WTC11 (cell line): Measurements from ENCODE around the gene EGLN2. TPM values are rescaled to one million over a fixed set of nuclear protein-coding genes. Genes with fewer than 3 reads are reported as not detected.
A peak's percentile ranks its signal among the peaks of the same experiment; 100 is the strongest.

ENCODE experiments used
- CBFB ChIP-seq: sonication (generic); formaldehyde crosslinking; IDR thresholded peaks from 2 replicates; pipeline ENCODE4 v1.8.1; 2022; ENCODE audit warnings: mild to moderate bottlenecking, low read depth, missing genetic modification reagents
- E2F4 ChIP-seq: sonication (generic); formaldehyde crosslinking; IDR thresholded peaks from 2 replicates; pipeline ENCODE4 v1.8.1; 2022; ENCODE audit warnings: low read depth, mild to moderate bottlenecking, moderate library complexity, missing genetic modification reagents, borderline replicate concordance
- E2F5 ChIP-seq: sonication (generic); formaldehyde crosslinking; IDR thresholded peaks from 2 replicates; pipeline ENCODE4 v1.8.1; 2022; ENCODE audit warnings: mild to moderate bottlenecking, moderate library complexity, missing genetic modification reagents
- GRHL2 ChIP-seq: fragments of 250-450 bp; sonication (Bioruptor Pico); IDR thresholded peaks from 2 replicates; pipeline ENCODE4 v1.8.0; 2022; ENCODE audit warnings: mild to moderate bottlenecking, moderate library complexity; ENCODE audit not compliant: insufficient replicate concordance, severe bottlenecking
- HMGXB4 ChIP-seq: sonication (generic); formaldehyde crosslinking; IDR thresholded peaks from 2 replicates; pipeline ENCODE4 v1.8.1; 2023; ENCODE audit warnings: mild to moderate bottlenecking, moderate library complexity, missing genetic modification reagents
- MYBL2 ChIP-seq: sonication (generic); formaldehyde crosslinking; IDR thresholded peaks from 2 replicates; pipeline ENCODE4 v1.8.1; 2023; ENCODE audit warnings: mild to moderate bottlenecking, moderate library complexity, missing genetic modification reagents
- PRDM15 ChIP-seq: sonication (generic); formaldehyde crosslinking; IDR thresholded peaks from 2 replicates; pipeline ENCODE4 v1.8.0; 2022; ENCODE audit warnings: missing genetic modification reagents
- SMAD4 ChIP-seq: sonication (generic); formaldehyde crosslinking; IDR thresholded peaks from 2 replicates; pipeline ENCODE4 v1.8.0; 2022; ENCODE audit warnings: mild to moderate bottlenecking, missing genetic modification reagents
- SP1 ChIP-seq: sonication (generic); formaldehyde crosslinking; conservative IDR thresholded peaks from 2 replicates; pipeline ENCODE4 v1.8.1; 2022; ENCODE audit warnings: missing genetic modification reagents
- STAT6 ChIP-seq: sonication (generic); formaldehyde crosslinking; conservative IDR thresholded peaks from 2 replicates; pipeline ENCODE4 v1.8.1; 2023; ENCODE audit warnings: mild to moderate bottlenecking, low read depth, missing genetic modification reagents, moderate library complexity
- ZBTB43 ChIP-seq: sonication (generic); formaldehyde crosslinking; IDR thresholded peaks from 2 replicates; pipeline ENCODE4 v1.8.1; 2023; ENCODE audit warnings: mild to moderate bottlenecking, missing genetic modification reagents
- ZNF138 ChIP-seq: sonication (generic); formaldehyde crosslinking; conservative IDR thresholded peaks from 2 replicates; pipeline ENCODE4 v1.8.1; 2022; ENCODE audit warnings: mild to moderate bottlenecking, moderate library complexity, missing genetic modification reagents
- ZNF423 ChIP-seq: fragments of 250-450 bp; sonication (Bioruptor Pico); IDR thresholded peaks from 2 replicates; pipeline ENCODE4 v2.1.2; 2022; ENCODE audit warnings: mild to moderate bottlenecking, moderate library complexity
- ZNF425 ChIP-seq: fragments of 250-450 bp; sonication (Bioruptor Pico); conservative IDR thresholded peaks from 2 replicates; pipeline ENCODE4 v1.9.0; 2021; ENCODE audit warnings: mild to moderate bottlenecking
- ZNF671 ChIP-seq: fragments of 250-450 bp; sonication (Bioruptor Pico); IDR thresholded peaks from 2 replicates; pipeline ENCODE4 v1.8.0; 2021; ENCODE audit warnings: mild to moderate bottlenecking
- total RNA-seq: library from RNA; stranded (reverse); gene quantifications from 3 replicates; pipeline ENCODE4 v1.2.3, GENCODE V29; 2021
- TF ChIP-seq, protein P1 (sequence below): fragments of 250-450 bp; sonication (Bioruptor Pico); IDR thresholded peaks from 2 replicates; pipeline ENCODE4 v1.9.0; 2021; ENCODE audit warnings: mild to moderate bottlenecking, borderline replicate concordance
- TF ChIP-seq, protein P2 (sequence below): sonication (generic); formaldehyde crosslinking; IDR thresholded peaks from 2 replicates; pipeline ENCODE4 v1.8.1; 2022; ENCODE audit warnings: low read depth, missing genetic modification reagents, borderline replicate concordance

EGLN2 gene
- total RNA-seq, 1 experiment from 2014 or later, result 102 TPM

DNA sequence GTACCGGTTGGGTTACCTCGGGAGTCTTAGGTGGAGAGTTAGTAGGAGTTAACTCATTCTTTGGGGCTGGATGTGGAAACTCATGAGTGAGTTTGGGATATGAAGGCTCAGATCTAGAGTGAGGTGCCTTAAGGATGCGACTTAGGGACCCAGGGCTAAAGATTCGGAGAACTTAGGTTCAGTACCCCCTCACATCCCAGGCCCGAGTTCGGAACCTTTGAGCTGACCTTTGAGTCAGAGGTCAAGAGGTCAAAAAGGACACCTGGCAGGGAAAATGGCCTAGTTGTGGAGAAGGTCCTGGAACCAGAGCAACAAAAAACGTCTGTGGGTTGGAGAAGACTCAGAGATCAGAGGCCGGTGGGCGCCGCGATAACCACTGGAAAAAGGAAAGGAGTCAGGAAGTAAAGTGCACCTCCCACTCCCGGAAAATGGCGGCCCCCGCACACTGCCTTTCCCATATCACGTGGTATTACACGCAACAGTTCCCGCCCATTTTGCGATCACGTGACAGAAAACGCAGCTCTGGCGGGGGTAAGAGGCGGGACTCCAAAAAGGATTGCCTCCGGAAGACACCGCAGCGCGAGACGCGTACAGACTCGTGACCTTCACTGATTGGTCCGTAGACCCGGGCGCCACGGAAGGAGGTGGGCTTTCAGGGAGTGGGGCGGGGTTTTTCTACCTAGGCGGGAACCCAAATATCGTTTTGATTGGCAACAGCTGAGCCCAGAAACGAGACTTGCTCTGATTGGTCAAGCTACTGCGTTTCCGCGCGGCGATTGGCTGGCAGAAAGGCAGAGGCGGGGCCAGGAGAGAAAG lies 48.7 kb upstream of the EGLN2 start, which contains the start of gene ACTMAP (continued):
- TF ChIP-seq PRDM15 (CRISPR knock-in tag), result no peak
- TF ChIP-seq STAT6, result no peak
- no peak for TF ChIP-seq ZNF425
- no peak for TF ChIP-seq ZBTB43 (CRISPR knock-in tag)
- peak; percentile 52; the same call in 1 of the 2 replicates for TF ChIP-seq E2F4 (CRISPR knock-in tag)
- TF ChIP-seq CBFB (CRISPR knock-in tag), result no peak
- TF ChIP-seq, protein P1, sequence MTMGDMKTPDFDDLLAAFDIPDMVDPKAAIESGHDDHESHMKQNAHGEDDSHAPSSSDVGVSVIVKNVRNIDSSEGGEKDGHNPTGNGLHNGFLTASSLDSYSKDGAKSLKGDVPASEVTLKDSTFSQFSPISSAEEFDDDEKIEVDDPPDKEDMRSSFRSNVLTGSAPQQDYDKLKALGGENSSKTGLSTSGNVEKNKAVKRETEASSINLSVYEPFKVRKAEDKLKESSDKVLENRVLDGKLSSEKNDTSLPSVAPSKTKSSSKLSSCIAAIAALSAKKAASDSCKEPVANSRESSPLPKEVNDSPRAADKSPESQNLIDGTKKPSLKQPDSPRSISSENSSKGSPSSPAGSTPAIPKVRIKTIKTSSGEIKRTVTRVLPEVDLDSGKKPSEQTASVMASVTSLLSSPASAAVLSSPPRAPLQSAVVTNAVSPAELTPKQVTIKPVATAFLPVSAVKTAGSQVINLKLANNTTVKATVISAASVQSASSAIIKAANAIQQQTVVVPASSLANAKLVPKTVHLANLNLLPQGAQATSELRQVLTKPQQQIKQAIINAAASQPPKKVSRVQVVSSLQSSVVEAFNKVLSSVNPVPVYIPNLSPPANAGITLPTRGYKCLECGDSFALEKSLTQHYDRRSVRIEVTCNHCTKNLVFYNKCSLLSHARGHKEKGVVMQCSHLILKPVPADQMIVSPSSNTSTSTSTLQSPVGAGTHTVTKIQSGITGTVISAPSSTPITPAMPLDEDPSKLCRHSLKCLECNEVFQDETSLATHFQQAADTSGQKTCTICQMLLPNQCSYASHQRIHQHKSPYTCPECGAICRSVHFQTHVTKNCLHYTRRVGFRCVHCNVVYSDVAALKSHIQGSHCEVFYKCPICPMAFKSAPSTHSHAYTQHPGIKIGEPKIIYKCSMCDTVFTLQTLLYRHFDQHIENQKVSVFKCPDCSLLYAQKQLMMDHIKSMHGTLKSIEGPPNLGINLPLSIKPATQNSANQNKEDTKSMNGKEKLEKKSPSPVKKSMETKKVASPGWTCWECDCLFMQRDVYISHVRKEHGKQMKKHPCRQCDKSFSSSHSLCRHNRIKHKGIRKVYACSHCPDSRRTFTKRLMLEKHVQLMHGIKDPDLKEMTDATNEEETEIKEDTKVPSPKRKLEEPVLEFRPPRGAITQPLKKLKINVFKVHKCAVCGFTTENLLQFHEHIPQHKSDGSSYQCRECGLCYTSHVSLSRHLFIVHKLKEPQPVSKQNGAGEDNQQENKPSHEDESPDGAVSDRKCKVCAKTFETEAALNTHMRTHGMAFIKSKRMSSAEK (CRISPR knock-in tag), result no peak
- TF ChIP-seq ZNF138 (CRISPR knock-in tag), result no peak
- peak; percentile 96 for TF ChIP-seq SP1 (CRISPR knock-in tag)
- no peak for TF ChIP-seq ZNF423 (CRISPR knock-in tag)
- TF ChIP-seq MYBL2 (CRISPR knock-in tag), result peak; percentile 75
- no peak for TF ChIP-seq ZNF671 (CRISPR knock-in tag)
- TF ChIP-seq GRHL2 (CRISPR knock-in tag), result no peak
- TF ChIP-seq SMAD4, result no peak
- peak; percentile 89 for TF ChIP-seq E2F5 (CRISPR knock-in tag)
- TF ChIP-seq, protein P2, sequence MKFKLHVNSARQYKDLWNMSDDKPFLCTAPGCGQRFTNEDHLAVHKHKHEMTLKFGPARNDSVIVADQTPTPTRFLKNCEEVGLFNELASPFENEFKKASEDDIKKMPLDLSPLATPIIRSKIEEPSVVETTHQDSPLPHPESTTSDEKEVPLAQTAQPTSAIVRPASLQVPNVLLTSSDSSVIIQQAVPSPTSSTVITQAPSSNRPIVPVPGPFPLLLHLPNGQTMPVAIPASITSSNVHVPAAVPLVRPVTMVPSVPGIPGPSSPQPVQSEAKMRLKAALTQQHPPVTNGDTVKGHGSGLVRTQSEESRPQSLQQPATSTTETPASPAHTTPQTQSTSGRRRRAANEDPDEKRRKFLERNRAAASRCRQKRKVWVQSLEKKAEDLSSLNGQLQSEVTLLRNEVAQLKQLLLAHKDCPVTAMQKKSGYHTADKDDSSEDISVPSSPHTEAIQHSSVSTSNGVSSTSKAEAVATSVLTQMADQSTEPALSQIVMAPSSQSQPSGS (CRISPR knock-in tag), result no peak
- TF ChIP-seq HMGXB4 (CRISPR knock-in tag), result no peak
